Measurements from ENCODE around the gene ENC1. TPM values are rescaled to one million over a fixed set of nuclear protein-coding genes. Genes with fewer than 3 reads are reported as not detected.

ENC1 gene
- polyA plus RNA-seq, 3 donors: 6.9 to 9.9 (median 9.6) TPM

GRCh38 chr5:74627646-74628279, 12.8 kb downstream of the ENC1 start:
- TF ChIP-seq CTCF (IDR thresholded peaks at IDR 0.05): no peak
- intact Hi-C loops (cut with micrococcal nuclease): no loop called here
- Histone ChIP-seq H3K4me3 (replicated peaks in 1 of 3; ENCODE audit: low read depth in 2 of 3, low read length in 3 of 3) (no peak overlapping the region), H3K4me1 (ENCODE audit: control insufficient read depth in 1 of 2, insufficient read depth in 2 of 2, low read length in 2 of 2) (peaks cover 26 to 27% of the 10 kb centered on the region in 2 donors), H3K9me3 (replicated peaks in 1 of 2; ENCODE audit: control insufficient read depth in 1 of 2, insufficient read depth in 1 of 2, low read length in 2 of 2) (no peaks in the 10 kb centered on the region), H2AFZ (ENCODE audit: insufficient read depth, low read depth, low read length, poor library complexity, severe bottlenecking) (no peak overlapping the region), H3K27ac (ENCODE audit: low read depth in 1 of 2, low read length in 2 of 2) (no peak overlapping the region), H4K20me1 (ENCODE audit: insufficient read depth, low read length) (no peaks in the 10 kb centered on the region), H3K27me3 (ENCODE audit: control insufficient read depth in 2 of 2, insufficient read depth in 2 of 2, low read length in 2 of 2) (no peaks in the 10 kb centered on the region), H3K4me2 (replicated peaks; ENCODE audit: extremely low read depth, low read length, poor library complexity, severe bottlenecking) (no peak overlapping the region), H3K79me2 (ENCODE audit: insufficient read depth, low read length) (peaks cover 26% of the 10 kb centered on the region), H3K9ac (ENCODE audit: insufficient read depth, low read length, poor library complexity, severe bottlenecking) (no peak overlapping the region), H3K36me3 (replicated peaks in 1 of 2; ENCODE audit: control insufficient read depth in 1 of 2, insufficient read depth in 2 of 2, low read length in 2 of 2) (peaks cover 10 to 40% of the 10 kb centered on the region in 2 donors)
- Mint-ChIP-seq H3K4me3 (no peak overlapping the region), H3K9me3 (peaks cover 0 to 3% (median 0%) of the 10 kb centered on the region in 7 donors), H3K27me3 (ENCODE audit: low read depth in 3 of 3) (peaks cover 0 to 2% (median 0%) of the 10 kb centered on the region in 3 donors), H3K36me3 (peaks cover 31 to 43% of the 10 kb centered on the region in 2 donors), H3K27ac (peak overlapping the region in 2 of 7 donors; percentile 5 to 59), H3K4me1 (peaks cover 26% of the 10 kb centered on the region)
- WGBS (ENCODE audit: insufficient coverage): 78% methylated on average over 1 of the region's 4 CpGs
- DNase-seq: no peak

- intact Hi-C loops (cut with micrococcal nuclease): no loop called here
- peak overlapping the region in 2 of 7 donors; percentile 16 to 62 for H3K27ac Mint-ChIP-seq
- Histone ChIP-seq H3K36me3 (replicated peaks in 1 of 2; ENCODE audit: control insufficient read depth in 1 of 2, insufficient read depth in 2 of 2, low read length in 2 of 2) (peaks cover 10 to 40% of the 10 kb centered on the region in 2 donors), H2AFZ (ENCODE audit: insufficient read depth, low read depth, low read length, poor library complexity, severe bottlenecking) (no peak overlapping the region), H3K9me3 (replicated peaks in 1 of 2; ENCODE audit: control insufficient read depth in 1 of 2, insufficient read depth in 1 of 2, low read length in 2 of 2) (no peaks in the 10 kb centered on the region), H3K4me3 (replicated peaks in 1 of 3; ENCODE audit: low read depth in 2 of 3, low read length in 3 of 3) (no peak overlapping the region), H3K4me2 (replicated peaks; ENCODE audit: extremely low read depth, low read length, poor library complexity, severe bottlenecking) (no peak overlapping the region), H4K20me1 (ENCODE audit: insufficient read depth, low read length) (no peaks in the 10 kb centered on the region), H3K9ac (ENCODE audit: insufficient read depth, low read length, poor library complexity, severe bottlenecking) (no peak overlapping the region), H3K4me1 (ENCODE audit: control insufficient read depth in 1 of 2, insufficient read depth in 2 of 2, low read length in 2 of 2) (peaks cover 14 to 15% of the 10 kb centered on the region in 2 donors), H3K27me3 (ENCODE audit: control insufficient read depth in 2 of 2, insufficient read depth in 2 of 2, low read length in 2 of 2) (no peaks in the 10 kb centered on the region), H3K27ac (ENCODE audit: low read depth in 1 of 2, low read length in 2 of 2) (no peak overlapping the region), H3K79me2 (ENCODE audit: insufficient read depth, low read length) (peaks cover 24% of the 10 kb centered on the region)
- peaks cover 0 to 2% (median 0%) of the 10 kb centered on the region in 3 donors for H3K27me3 Mint-ChIP-seq (ENCODE audit: low read depth in 3 of 3)
- peaks cover 19% of the 10 kb centered on the region for H3K4me1 Mint-ChIP-seq
- H3K9me3 Mint-ChIP-seq: peaks cover 0 to 3% (median 0%) of the 10 kb centered on the region in 7 donors
- no peak for TF ChIP-seq CTCF (IDR thresholded peaks at IDR 0.05)
- H3K4me3 Mint-ChIP-seq: no peak overlapping the region
- 94% methylated on average over 5 of the region's 7 CpGs for WGBS (ENCODE audit: insufficient coverage)
- no peak for DNase-seq
- H3K36me3 Mint-ChIP-seq: peaks cover 27 to 36% of the 10 kb centered on the region in 2 donors
These were observed 13.9 kb downstream of the ENC1 start for GRCh38 chr5:74626386-74627222.
